Measurements from ENCODE around the gene NMT2. TPM values are rescaled to one million over a fixed set of nuclear protein-coding genes. Genes with fewer than 3 reads are reported as not detected.

The NMT2 gene
- total RNA-seq, 1 experiment from 2014 or later: 11.8 TPM

DNA sequence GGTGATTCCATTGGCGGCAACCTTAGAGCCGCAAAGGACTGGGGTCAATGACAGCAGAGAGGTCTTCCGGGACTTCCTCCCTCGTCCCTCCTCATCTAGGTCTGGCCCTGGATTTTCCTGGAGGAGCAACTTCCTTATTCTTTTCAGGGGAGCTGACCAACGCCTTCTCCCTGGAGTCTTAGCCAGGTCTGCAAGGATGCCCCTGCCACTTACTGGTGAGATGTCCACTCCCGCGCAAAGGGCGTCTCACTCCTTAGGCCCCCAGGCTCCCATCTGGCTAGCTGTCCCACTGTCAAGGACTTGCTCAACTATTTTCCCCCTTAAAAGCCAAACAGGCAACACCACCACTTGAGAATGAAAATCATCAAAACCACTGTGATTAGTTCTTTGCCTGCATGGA, 42.0 kb upstream of the NMT2 start:
- Mint-ChIP-seq H3K27ac (peak overlapping the region in 2 of 3 experiments; percentile 29 to 44; a peak in 1 of 7 replicates), H3K4me3 (no peak overlapping the region)

More for the DNA sequence above, 42.0 kb upstream of the NMT2 start:
- Histone ChIP-seq H3K79me1 (ENCODE audit: insufficient read depth, low read depth, low read length, poor library complexity, severe bottlenecking) (no peaks in the 10 kb centered on the region), H3K4me2 (ENCODE audit: insufficient read depth, insufficient read length, low read length) (no peak overlapping the region), H3K14ac (ENCODE audit: insufficient read depth, low read length) (no peak overlapping the region), H3K56ac (ENCODE audit: insufficient read length, low read depth, low read length) (no peak overlapping the region), H4K91ac (ENCODE audit: insufficient read length, low read depth, low read length) (no peak overlapping the region), H3K4me1 (ENCODE audit: insufficient read depth, low read length) (no peaks in the 10 kb centered on the region; the same call in 1 of the 2 replicates), H3K23me2 (ENCODE audit: insufficient read length, low read depth, low read length, poor library complexity, severe bottlenecking) (no peaks in the 10 kb centered on the region), H4K5ac (ENCODE audit: insufficient read length, low read depth, low read length) (no peak overlapping the region), H3K9ac (ENCODE audit: extremely low read depth, insufficient read length, low read length) (no peak overlapping the region), H3K18ac (ENCODE audit: insufficient read length, low read depth, low read length) (no peak overlapping the region), H2BK15ac (ENCODE audit: low read depth, low read length) (no peak overlapping the region), H2BK5ac (ENCODE audit: insufficient read length, low read length) (no peak overlapping the region), H2AK5ac (ENCODE audit: insufficient read length, low read length) (no peak overlapping the region), H2BK20ac (ENCODE audit: low read depth, low read length, poor library complexity, severe bottlenecking) (no peak overlapping the region), H3T11ph (ENCODE audit: low read length) (no peak overlapping the region), H2BK120ac (ENCODE audit: low read depth, low read length, poor library complexity, severe bottlenecking) (no peak overlapping the region), H4K20me1 (ENCODE audit: control insufficient read depth, insufficient read depth, insufficient read length) (no peaks in the 10 kb centered on the region), H2BK12ac (ENCODE audit: insufficient read length, low read depth, low read length) (no peak overlapping the region), H3K4ac (ENCODE audit: low read depth, low read length) (no peak overlapping the region), H3K23ac (ENCODE audit: insufficient read length, low read depth, low read length) (no peak overlapping the region), H3K79me2 (ENCODE audit: insufficient read depth, low read length) (no peaks in the 10 kb centered on the region), H2AFZ (ENCODE audit: low read length) (no peak overlapping the region), H3K27ac (ENCODE audit: insufficient read length, low read depth, low read length) (no peak overlapping the region), H3K9me3 (ENCODE audit: control insufficient read depth, low read depth, low read length) (no peaks in the 10 kb centered on the region), H4K8ac (replicated peaks; ENCODE audit: insufficient read length, low read depth, low read length) (no peak overlapping the region), H3K27me3 (ENCODE audit: insufficient read depth, low read length) (no peaks in the 10 kb centered on the region; the same call in 1 of the 2 replicates)
- H3K27me3 Mint-ChIP-seq (ENCODE audit: low read depth): no peaks in the 10 kb centered on the region
- no peak for TF ChIP-seq CTCF (conservative IDR thresholded peaks at IDR 0.05)
- no peak for DNase-seq
- H3K9me3 Mint-ChIP-seq: no peaks in the 10 kb centered on the region
- WGBS (ENCODE audit: extremely low coverage, insufficient read length, low lambda C conversion rate): no CpG with 5 or more reads among the region's 8 CpGs
- H3K36me3 Mint-ChIP-seq (ENCODE audit: insufficient read depth in 1 of 3, low read depth in 3 of 3): peaks cover 5 to 29% (median 16%) of the 10 kb centered on the region in 3 experiments; a peak in 6 of 7 replicates
- peaks cover 9 to 17% of the 10 kb centered on the region in 2 experiments for H3K4me1 Mint-ChIP-seq
